Measurements from ENCODE around the gene IFFO2. TPM values are rescaled to one million over a fixed set of nuclear protein-coding genes. Genes with fewer than 3 reads are reported as not detected.

IFFO2 gene
- total and polyA plus RNA-seq, 2 experiments from 2014 or later, result 0.71 to 7.5 TPM

DNA sequence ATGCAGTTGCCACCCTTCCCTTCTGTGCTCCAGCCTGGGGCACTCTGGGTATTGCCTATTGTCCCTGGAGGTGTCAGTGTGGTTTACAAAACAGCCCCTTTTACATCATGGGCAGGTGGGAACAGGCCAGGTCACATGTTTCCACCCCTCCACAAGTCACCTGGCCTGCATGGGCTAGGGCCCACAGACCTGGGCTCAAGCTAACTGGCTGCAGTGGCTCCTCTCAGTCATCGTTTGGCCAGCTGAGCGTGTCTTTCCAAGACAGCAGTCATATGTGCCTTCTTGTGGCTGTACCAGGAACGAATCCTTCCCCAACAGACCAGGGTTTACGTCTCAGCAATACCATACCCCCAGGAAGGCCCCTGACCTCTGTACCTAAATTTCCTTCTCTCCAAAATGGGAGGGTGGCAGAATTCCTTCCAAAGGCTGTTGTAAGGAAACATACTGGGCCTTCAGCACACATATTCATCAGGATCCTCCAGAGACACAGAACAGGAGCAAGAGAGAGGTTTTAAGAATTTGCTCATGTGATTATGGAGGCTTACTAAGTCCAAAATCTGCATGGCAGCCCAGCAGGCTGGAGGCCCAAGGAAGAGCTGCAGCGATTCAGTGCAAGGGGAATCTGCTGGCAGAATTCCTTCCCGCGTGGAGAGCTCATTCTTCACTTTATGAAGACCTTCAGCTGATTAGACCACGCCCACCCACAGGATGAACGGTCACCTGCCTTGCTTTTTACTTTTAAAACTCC, 86.5 kb downstream of the IFFO2 start:
- DNase-seq (ENCODE audit: low spot score), result peak; percentile 17
- Histone ChIP-seq H3K4me3 (no peak overlapping the region), H3K27ac (ENCODE audit: low read depth) (no peak overlapping the region), H3K36me3 (ENCODE audit: insufficient read depth) (no peaks in the 10 kb centered on the region), H3F3A (replicated peaks; ENCODE audit: low read depth) (no peaks in the 10 kb centered on the region), H4K20me1 (replicated peaks; ENCODE audit: insufficient read depth) (no peaks in the 10 kb centered on the region; the same call in 1 of the 2 replicates), H3K79me2 (replicated peaks; ENCODE audit: insufficient read depth) (no peaks in the 10 kb centered on the region), H3K4me1 (ENCODE audit: insufficient read depth) (no peaks in the 10 kb centered on the region), H3K9me2 (ENCODE audit: insufficient read depth) (no peaks in the 10 kb centered on the region), H3K4me2 (no peak overlapping the region), H3K27me3 (ENCODE audit: insufficient read depth) (no peaks in the 10 kb centered on the region), H2AFZ (no peak overlapping the region)
- H3K4me3 Mint-ChIP-seq, result no peak overlapping the region
- no peak overlapping the region for H3K27ac Mint-ChIP-seq
- ATAC-seq, result no peak; the same call in 2 of the 3 replicates
- TF ChIP-seq, protein P1, sequence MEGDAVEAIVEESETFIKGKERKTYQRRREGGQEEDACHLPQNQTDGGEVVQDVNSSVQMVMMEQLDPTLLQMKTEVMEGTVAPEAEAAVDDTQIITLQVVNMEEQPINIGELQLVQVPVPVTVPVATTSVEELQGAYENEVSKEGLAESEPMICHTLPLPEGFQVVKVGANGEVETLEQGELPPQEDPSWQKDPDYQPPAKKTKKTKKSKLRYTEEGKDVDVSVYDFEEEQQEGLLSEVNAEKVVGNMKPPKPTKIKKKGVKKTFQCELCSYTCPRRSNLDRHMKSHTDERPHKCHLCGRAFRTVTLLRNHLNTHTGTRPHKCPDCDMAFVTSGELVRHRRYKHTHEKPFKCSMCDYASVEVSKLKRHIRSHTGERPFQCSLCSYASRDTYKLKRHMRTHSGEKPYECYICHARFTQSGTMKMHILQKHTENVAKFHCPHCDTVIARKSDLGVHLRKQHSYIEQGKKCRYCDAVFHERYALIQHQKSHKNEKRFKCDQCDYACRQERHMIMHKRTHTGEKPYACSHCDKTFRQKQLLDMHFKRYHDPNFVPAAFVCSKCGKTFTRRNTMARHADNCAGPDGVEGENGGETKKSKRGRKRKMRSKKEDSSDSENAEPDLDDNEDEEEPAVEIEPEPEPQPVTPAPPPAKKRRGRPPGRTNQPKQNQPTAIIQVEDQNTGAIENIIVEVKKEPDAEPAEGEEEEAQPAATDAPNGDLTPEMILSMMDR (conservative IDR thresholded peaks at IDR 0.05; ENCODE audit: low read depth in 2 of 2), result no peak
- no peak for TF ChIP-seq STAT1 (IDR thresholded peaks at IDR 0.05; ENCODE audit: unreplicated experiment)
- TF ChIP-seq NANOG (IDR thresholded peaks at IDR 0.05; ENCODE audit: borderline replicate concordance), result no peak
- TF ChIP-seq EZH2phosphoT487 (IDR thresholded peaks at IDR 0.05; ENCODE audit: unreplicated experiment), result no peak
- TF ChIP-seq ZNF114 (CRISPR knock-in tag; IDR thresholded peaks at IDR 0.05), result no peak
- no peak for TF ChIP-seq ZNF331 (CRISPR knock-in tag; IDR thresholded peaks at IDR 0.05; ENCODE audit: low read depth)
- no peak for TF ChIP-seq EZH2 (IDR thresholded peaks at IDR 0.05; ENCODE audit: low read depth, unreplicated experiment)
- no peak for TF ChIP-seq CREB1 (CRISPR knock-in tag; IDR thresholded peaks at IDR 0.05; ENCODE audit: low read depth)
- TF ChIP-seq, protein P2, sequence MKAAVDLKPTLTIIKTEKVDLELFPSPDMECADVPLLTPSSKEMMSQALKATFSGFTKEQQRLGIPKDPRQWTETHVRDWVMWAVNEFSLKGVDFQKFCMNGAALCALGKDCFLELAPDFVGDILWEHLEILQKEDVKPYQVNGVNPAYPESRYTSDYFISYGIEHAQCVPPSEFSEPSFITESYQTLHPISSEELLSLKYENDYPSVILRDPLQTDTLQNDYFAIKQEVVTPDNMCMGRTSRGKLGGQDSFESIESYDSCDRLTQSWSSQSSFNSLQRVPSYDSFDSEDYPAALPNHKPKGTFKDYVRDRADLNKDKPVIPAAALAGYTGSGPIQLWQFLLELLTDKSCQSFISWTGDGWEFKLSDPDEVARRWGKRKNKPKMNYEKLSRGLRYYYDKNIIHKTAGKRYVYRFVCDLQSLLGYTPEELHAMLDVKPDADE (IDR thresholded peaks at IDR 0.05), result no peak
- no peaks in the 10 kb centered on the region for H3K4me1 Mint-ChIP-seq
- no peaks in the 10 kb centered on the region for H3K9me3 Mint-ChIP-seq
- no peaks in the 10 kb centered on the region; the same call in 2 of the 3 replicates for H3K36me3 Mint-ChIP-seq (ENCODE audit: low read depth)
- H3K27me3 Mint-ChIP-seq (ENCODE audit: insufficient read depth, low read depth, poor library complexity), result peaks cover 6% of the 10 kb centered on the region

DNA sequence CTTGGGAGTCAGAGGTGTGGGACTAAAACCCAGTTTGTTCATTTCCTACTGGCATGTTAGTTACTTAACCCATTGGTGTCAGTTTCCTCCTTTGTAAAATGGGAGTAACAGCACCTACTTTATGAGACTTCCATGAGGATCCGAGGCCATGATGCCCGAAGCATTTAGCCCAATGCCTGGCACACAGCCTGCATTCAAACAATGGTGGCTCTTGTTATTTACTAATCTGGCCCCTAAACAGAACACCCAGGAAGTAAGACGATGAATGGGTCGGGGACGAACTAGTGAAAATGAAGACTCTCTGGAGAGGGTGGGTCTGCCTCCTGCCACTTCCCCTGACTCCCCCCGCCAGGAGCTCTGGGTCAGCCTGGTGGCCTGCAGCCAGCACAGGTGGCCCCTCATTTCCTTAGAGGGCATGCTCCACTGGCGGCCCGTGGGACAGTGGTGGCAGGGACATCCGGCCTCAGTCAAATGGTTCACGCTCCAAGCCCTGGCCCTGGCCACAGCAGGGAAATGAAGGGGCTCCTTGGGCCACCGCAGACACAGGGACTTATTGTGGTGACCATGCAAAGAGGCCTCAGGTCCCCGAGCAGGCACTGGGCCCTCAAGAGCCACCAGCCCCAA, 87.6 kb downstream of the IFFO2 start:
- no peaks in the 10 kb centered on the region for H3K79me2 ChIP-seq (replicated peaks; ENCODE audit: insufficient read depth)
- no peaks in the 10 kb centered on the region for H3K4me1 Mint-ChIP-seq
- H3K27ac ChIP-seq (ENCODE audit: low read depth), result no peak overlapping the region
- H3F3A ChIP-seq (replicated peaks; ENCODE audit: low read depth), result no peaks in the 10 kb centered on the region
- DNase-seq (ENCODE audit: low spot score), result no peak
- peaks cover 6% of the 10 kb centered on the region for H3K27me3 Mint-ChIP-seq (ENCODE audit: insufficient read depth, low read depth, poor library complexity)
- no peaks in the 10 kb centered on the region for H3K36me3 ChIP-seq (ENCODE audit: insufficient read depth)
- no peak overlapping the region for H3K4me2 ChIP-seq
- no peaks in the 10 kb centered on the region for H3K4me1 ChIP-seq (ENCODE audit: insufficient read depth)
- no peak overlapping the region for H3K4me3 ChIP-seq
- no peaks in the 10 kb centered on the region; the same call in 1 of the 2 replicates for H4K20me1 ChIP-seq (replicated peaks; ENCODE audit: insufficient read depth)
- TF ChIP-seq ZNF114 (CRISPR knock-in tag; IDR thresholded peaks at IDR 0.05) (no peak), NANOG (IDR thresholded peaks at IDR 0.05; ENCODE audit: borderline replicate concordance) (no peak), JUNB (IDR thresholded peaks at IDR 0.05; ENCODE audit: unreplicated experiment) (no peak), CREB1 (CRISPR knock-in tag; IDR thresholded peaks at IDR 0.05; ENCODE audit: low read depth) (no peak), EZH2 (IDR thresholded peaks at IDR 0.05; ENCODE audit: low read depth, unreplicated experiment) (no peak), POLR2AphosphoS5 (IDR thresholded peaks at IDR 0.05; ENCODE audit: low read depth) (no peak), EZH2phosphoT487 (IDR thresholded peaks at IDR 0.05; ENCODE audit: unreplicated experiment) (no peak)
- TF ChIP-seq, protein P3, sequence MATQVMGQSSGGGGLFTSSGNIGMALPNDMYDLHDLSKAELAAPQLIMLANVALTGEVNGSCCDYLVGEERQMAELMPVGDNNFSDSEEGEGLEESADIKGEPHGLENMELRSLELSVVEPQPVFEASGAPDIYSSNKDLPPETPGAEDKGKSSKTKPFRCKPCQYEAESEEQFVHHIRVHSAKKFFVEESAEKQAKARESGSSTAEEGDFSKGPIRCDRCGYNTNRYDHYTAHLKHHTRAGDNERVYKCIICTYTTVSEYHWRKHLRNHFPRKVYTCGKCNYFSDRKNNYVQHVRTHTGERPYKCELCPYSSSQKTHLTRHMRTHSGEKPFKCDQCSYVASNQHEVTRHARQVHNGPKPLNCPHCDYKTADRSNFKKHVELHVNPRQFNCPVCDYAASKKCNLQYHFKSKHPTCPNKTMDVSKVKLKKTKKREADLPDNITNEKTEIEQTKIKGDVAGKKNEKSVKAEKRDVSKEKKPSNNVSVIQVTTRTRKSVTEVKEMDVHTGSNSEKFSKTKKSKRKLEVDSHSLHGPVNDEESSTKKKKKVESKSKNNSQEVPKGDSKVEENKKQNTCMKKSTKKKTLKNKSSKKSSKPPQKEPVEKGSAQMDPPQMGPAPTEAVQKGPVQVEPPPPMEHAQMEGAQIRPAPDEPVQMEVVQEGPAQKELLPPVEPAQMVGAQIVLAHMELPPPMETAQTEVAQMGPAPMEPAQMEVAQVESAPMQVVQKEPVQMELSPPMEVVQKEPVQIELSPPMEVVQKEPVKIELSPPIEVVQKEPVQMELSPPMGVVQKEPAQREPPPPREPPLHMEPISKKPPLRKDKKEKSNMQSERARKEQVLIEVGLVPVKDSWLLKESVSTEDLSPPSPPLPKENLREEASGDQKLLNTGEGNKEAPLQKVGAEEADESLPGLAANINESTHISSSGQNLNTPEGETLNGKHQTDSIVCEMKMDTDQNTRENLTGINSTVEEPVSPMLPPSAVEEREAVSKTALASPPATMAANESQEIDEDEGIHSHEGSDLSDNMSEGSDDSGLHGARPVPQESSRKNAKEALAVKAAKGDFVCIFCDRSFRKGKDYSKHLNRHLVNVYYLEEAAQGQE (IDR thresholded peaks at IDR 0.05; ENCODE audit: unreplicated experiment), result no peak
- TF ChIP-seq, protein P2 (IDR thresholded peaks at IDR 0.05), result no peak
- H3K36me3 Mint-ChIP-seq (ENCODE audit: low read depth), result no peaks in the 10 kb centered on the region; the same call in 2 of the 3 replicates
- H3K9me3 Mint-ChIP-seq, result no peaks in the 10 kb centered on the region
- H3K9me2 ChIP-seq (ENCODE audit: insufficient read depth), result no peaks in the 10 kb centered on the region
- H3K4me3 Mint-ChIP-seq, result no peak overlapping the region
- no peaks in the 10 kb centered on the region for H3K27me3 ChIP-seq (ENCODE audit: insufficient read depth)
- H3K27ac Mint-ChIP-seq, result no peak overlapping the region
- ATAC-seq, result no peak
- H2AFZ ChIP-seq, result no peak overlapping the region
